NCI-H774 (cell line): ENCODE measurements around the gene IL10RB.
"Not testable (repeated sequence)": the region's sequence is repeated elsewhere in the genome, so short reads cannot be mapped to it uniquely, and the experiment has no call there.

ENCODE experiments used
- DNase-seq: peaks from one replicate; lab custom pipeline; 2025; lab: John Stamatoyannopoulos, UW

The IL10RB gene

DNA sequence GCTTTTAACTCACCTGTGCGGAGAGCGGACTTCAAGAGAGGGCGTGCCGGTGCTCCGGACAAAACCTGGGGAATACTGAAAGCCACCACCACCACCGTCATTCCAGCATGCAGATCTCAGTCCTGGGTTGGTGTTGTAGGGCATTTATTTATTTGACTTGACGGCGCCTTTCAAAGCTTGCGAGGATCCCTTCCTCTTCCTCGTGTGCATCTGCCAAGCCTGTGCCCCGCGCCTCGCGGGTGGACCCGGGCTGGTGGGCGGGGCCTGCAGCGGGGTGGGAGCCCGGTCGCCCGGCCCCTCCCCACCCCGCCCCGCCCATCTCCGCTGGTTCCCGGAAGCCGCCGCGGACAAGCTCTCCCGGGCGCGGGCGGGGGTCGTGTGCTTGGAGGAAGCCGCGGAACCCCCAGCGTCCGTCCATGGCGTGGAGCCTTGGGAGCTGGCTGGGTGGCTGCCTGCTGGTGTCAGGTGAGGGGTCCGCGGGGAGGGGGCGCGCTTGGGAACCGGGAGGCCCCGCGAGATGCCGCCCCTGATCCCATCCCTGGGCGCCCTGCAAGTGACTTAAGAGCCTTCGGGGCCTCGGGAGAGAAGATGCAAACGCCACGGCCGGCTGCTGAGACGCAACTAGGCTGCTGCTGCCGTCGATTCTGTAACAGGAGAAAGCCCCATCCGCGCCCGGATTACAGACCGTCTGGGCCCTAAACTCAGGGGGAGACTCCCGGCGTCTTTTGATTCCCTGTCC lies at the start of gene IL10RB:
Gene IL10RB, plus strand, starts transcription at position 318 of the 739 bp plus-strand sequence. Its CDS starts 99 bp downstream, at position 417.
- DNase-seq = peak; percentile 62

DNA sequence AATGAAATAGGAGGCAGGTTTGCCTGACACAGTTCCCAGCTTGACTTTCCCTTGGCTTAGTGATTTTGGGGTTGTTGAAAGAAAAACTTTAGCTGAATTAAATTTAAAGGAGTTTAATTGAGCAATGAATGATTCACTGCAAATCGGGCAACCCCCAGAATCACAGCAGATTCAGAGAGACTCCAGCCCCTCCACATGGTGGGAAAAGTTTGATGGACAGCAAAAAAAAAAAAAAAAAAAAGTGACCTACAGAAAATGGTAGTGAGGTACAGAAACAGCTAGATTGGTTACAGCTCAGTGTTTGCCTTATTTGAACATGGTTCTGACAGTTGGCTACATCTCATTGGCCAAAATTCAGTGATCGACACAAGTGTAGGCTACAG lies 49.0 kb upstream of the IL10RB start:
- no peak for DNase-seq

DNA sequence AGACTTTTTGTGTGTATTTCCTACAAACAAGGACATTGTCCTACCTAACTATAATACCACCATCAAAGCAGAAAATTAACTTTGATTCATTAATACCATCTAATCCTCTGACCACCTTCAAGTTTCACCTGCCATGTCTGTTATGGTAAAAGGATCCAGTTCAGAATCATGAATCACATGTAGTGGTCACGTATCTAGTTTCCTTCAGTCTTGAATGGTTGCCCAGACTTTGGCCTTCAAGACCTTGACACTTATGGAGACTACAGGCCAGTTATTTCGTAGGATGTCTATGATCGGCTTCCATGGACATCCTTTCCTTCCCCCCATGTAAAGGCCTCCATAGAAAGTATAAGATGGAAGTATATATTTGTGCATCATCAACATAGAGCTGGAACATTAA lies 46.9 kb upstream of the IL10RB start:
- DNase-seq = no peak

DNA sequence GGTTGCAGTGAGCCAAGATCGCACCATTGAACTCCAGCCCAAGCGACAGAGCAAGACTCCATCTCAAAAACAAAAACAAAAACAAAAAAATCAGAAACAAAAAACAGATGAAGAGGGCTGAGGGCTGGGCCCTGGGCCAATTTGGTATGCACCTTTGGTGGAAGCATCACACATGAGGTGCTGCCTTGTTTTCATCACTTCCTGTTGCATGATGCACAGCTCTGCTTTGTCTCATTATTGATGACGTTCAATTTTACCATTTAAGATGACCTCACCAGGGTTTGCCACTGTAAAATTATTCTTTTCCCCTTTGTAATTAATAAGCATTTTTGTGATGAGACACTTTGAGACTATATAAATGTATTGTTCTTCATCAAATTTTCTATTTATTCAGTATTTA lies 46.2 kb upstream of the IL10RB start:
- DNase-seq = no peak

DNA sequence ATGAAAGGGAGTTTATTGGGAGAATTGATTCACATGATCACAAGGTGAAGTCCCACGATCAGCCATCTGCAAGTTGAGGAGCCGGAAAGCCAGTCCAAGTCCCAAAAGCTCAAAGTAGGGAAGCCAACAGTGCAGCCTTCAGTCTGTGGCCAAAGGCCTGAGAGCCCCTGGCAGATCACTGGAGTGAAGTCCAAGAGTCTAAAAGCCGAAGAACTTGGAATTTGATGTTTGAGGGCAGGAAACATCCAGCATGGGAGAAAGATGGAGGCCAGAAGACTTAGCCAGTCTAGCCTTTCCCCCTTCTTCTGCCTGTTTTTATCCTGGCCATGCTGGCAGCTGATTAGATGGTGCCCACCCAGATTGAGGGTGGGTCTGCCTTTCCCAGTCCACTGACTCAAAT lies 40.8 kb upstream of the IL10RB start:
- not testable (repeated sequence) for DNase-seq

DNA sequence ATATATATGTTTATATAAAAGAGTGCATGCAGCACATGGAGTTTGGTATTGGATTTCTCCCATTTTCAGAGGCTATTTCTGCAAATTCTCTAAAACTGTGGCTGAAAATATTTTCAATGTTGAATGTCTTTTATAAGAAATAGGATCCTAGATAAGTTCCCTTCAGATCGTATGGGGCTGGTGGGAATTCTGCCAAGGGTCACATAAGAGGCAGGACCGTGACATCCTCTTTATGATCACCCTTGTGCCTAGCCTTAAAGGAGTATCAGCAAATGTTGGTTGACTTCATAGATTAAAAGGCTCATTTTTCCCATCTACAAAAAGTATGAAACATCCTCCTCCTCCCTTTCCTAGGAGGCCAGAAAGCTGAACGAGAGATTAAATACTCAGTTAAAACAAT lies 37.7 kb upstream of the IL10RB start:
- DNase-seq = no peak

DNA sequence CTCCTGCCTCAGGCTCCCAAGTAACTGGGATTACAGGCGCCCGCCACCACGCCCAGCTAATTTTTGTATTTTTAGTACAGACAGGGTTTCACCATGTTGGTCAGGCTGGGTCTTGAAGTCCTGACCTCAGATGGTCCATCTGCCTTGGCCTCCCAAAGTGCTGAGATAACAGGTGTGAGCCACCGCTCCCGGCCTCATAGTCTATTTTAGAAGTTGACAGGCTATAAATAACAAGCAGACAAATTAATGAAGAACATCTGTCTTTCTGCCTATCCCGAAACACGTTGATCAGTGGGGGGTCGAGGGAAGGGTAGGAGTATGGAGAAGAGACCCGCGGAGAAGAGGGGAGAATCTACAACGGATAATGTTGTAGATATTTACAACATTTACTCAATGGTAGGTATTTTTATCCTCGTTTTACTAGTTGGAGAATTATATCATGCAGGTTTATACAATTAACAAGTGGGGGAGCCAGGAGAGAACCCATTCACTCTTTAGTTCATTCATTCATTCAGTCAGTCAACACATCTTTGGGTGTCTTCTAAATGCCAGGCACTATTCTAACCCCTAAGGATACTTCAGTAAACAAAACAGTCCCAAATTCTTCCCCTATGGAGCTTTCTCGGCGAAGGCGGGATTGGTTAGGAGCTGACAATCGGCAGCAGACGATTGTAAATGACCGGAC lies 36.9 kb upstream of the IL10RB start:
- DNase-seq = no peak

DNA sequence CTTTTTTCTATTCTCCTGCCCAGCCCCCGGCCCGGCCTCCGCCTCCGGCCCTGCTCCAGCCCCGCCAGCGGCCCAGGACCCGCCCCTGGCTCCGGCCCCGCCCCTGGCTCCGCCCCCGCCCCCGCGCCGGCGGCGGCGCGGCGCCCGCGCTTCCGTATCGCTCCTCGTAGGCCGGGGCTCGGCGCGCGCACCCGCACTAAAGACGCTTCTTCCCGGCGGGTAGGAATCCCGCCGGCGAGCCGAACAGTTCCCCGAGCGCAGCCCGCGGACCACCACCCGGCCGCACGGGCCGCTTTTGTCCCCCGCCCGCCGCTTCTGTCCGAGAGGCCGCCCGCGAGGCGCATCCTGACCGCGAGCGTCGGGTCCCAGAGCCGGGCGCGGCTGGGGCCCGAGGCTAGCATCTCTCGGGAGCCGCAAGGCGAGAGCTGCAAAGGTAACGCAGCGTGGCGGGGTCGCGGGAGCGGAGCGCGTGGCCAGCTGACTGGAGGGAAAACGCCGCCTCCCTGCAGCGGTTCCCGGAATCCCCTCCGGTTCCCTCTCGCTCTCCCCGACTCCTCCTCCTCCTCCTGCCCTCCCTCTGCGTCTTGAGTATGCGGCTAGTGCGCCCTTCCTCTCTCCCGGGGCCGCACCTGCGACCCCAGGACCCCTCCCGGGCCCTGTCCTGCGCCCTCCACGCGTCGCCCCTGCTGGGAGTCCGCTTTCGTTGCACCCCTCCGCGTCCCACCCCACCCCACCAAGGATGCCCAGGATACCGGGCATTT lies 36.2 kb upstream of the IL10RB start, which contains the start of gene IFNAR2:
Gene IFNAR2, plus strand, starts transcription at position 155 of the 761 bp plus-strand sequence. CDS start 11,985 bp downstream, outside the sequence.
- DNase-seq = peak; percentile 54

DNA sequence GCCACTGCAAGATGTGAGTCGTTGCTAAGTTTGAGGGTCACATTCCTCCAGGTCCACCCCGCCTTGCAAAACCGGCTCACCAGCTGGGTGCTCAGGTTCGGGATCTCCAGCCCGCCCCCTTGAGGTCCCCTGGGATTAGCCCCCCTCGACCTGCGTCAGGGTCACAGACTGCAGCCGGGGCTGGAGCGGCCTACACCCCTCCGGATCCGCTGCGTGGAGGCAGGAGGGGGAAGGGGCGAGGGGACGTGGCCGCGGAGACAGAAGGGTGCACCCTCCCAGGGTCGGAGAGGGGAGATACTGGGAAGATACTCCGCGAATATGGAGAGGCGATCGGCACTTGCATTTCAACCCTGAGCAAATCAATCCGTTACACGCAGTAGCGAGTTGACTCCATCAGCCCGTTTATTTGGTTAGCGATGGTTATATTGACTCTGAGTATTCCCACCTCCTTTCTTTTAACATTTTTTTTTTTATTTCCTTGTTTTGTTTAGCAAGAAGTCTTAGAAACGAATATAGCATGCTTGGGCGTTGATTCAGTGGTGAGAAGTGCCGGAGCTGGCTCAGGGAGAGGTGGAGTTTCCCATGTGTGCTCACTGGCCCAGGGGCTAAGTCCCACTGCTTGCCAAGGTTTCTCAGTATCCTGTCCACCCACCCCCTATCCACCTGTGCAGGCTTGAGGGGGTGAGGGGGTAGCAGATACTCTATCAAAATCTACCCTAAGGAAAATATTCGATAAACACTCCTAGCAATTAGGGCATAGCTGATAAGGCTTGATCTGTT lies 35.4 kb upstream of the IL10RB start:
- DNase-seq = no peak

DNA sequence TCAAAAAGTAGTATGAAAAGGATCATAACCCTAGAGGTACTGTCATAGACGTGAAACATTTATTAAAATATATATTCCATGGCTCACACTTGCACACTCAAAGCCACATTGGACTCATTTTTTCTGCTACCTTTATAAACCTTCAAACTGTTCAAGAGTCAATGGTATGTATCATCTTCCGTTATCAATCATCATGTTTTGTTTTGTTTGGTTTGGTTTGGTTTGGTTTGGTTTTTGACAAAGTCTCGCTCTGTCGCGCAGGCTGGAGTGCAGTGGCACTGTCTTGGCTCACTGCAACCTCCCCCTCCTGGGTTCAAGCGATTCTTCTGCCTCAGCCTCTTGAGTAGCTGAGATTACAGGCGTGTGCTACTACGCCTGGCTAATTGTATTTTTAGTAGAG lies 34.6 kb upstream of the IL10RB start:
- DNase-seq = no peak

DNA sequence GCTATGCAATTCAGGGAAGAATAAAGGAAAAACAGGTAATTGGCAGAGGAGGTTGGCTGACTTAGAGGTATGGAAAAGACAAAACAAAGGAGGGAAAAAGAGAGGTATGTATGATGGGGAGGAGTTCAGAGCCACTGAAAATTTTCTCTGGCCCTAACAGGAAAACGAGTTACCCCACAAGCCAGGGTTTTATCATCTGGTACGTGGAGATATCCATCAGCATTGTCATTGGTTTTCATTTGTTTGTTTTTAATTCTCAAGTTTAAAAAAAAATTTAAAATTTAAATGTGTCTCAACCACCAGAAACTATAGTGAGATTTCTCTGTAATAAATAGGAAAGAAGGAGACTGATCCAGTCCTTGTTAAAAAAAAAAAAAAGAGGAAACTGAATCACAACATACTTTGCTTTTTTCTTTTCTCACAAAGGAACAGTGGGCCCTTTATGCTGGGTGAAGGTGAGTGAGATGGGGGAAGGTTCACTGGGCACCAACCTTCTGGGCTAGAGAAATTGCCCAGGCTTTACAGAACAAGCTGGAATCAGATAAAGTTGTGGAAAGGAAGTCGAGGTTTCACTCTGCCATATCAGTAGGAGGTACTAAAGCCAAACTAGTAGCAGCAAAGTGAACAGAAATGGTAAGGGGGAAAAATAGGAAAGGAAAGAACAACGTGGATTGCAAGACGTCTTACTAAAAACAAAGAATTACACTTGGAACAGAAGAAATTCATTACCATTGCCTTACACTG lies 33.7 kb upstream of the IL10RB start:
- DNase-seq = no peak

DNA sequence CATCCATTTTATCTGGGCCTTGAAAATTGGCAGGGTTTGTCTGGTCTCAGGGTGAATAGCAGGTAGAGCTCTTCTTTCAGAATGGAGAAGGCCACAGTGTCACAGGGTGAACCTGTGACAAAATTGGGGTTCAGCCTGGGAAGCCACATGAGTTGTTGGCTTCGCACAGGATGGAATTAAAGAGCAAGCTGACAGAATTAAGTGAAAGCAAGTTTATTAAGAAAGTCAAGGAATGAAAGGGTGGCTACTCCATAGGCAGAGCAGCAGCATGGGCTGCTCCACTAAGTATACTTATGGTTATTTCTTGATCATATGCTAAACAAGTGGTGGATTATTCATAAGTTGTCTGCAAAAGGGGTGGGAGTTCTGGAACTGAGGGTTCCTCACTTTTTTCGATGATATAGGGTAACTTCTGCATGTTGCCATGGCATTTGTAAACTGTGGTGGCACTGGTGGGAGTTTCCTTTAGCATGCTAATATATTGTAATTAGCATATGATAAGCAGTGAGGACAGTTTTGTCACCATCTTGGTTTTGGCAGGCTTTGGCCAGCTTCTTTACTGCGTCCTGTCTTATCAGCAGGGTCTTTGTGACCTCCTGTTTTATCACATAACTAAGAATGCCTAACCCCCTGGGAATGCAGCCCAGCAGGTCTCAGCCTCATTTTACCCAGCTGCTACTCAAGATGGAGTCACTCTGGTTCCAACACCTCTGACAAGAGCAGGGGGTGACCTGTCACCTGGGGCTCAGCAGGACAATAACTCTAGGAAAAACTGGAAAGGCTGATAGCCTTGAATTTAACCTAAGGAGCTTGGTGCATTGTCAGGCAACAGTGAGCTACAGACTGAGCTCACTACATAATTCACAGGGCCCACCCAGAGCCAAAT lies 31.3 kb upstream of the IL10RB start:
- no peak for DNase-seq

DNA sequence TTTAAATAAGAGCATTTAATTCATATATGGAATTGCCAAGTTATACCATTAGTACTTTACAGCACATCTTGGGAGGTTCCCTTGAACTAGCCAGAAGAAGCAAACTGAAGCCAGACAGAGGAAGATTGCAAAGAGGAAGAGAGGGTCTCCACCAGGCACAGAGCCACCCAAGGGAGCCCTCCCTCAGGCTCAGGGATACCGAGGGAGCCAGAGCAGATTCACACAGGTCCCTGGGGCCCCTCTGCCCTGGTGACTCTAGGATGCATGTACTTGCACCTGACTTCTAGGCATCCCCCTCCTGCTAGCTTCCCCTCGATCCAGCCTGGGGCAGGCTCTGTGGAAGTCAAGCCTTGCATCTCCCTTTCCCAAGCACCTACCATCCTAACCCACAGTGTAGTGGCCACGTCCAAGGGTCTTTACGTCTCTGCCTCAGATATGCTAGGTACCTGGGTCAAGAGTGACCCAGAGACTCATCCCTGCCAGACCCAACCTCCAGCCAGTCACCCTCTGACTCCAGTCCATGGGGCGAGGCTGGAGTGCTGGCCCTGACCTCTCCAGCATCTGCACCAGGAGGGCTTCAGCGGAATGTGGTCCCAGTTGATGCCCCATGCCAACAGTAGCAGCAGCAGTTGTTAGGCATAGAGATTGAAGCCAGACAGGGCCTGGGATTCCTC lies 30.0 kb upstream of the IL10RB start:
- DNase-seq = no peak

DNA sequence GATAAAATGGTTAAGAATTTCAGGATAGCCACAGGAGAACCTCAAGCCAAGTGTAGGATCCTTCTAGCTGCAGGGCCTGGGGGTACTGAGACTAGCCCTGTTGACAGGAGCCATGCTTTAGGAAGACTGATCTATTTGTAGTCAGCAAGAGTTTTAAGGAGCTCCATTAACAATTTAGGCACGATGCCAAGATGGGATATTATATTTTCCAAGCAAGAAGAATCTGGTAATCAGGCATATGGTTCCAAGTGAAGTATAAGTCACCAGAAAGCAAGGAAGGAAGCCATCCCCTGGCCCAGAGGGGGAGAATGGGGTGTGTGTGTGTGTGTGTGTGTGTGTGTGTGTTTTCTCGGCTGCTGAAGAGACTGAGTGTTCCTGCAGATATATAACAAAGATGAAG lies 29.4 kb upstream of the IL10RB start:
- no peak for DNase-seq

DNA sequence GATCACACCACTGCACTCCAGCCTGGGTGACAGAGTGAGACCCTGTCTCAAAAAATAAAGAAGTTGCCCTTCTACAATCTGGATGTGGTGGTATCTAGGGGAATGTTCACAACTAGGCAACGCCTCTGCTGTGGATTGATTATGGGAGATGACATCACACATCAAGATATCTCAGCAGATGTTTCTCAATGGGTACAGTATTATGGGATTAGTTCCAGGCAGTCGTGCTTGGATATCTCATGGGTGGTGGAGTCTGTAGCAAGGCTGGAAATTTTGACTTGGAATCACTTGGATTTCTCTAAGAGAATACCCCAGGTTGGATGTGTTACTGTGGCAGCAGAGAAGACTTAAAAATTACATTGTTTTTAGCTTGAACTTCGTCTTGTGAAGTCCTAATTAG lies 28.7 kb upstream of the IL10RB start:
- no peak for DNase-seq

DNA sequence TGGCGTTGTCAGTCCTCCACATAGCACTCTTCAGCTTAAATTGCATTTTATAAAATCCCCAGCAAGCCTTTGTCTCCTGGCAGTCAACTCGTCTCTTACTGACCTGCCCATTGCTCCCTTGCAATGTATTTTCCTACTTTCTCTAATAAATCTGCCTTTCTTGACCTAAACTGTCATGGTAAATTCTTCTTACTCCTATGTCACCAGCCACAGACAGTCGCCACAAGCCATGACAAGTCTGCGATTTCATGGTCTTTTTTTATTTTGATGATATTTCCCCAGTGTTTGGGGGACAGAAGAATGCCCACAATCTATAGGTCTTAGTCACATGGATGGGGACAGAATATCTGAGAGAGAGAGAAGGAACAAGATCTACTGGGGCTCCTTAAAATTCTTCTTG lies 28.0 kb upstream of the IL10RB start:
- no peak for DNase-seq

DNA sequence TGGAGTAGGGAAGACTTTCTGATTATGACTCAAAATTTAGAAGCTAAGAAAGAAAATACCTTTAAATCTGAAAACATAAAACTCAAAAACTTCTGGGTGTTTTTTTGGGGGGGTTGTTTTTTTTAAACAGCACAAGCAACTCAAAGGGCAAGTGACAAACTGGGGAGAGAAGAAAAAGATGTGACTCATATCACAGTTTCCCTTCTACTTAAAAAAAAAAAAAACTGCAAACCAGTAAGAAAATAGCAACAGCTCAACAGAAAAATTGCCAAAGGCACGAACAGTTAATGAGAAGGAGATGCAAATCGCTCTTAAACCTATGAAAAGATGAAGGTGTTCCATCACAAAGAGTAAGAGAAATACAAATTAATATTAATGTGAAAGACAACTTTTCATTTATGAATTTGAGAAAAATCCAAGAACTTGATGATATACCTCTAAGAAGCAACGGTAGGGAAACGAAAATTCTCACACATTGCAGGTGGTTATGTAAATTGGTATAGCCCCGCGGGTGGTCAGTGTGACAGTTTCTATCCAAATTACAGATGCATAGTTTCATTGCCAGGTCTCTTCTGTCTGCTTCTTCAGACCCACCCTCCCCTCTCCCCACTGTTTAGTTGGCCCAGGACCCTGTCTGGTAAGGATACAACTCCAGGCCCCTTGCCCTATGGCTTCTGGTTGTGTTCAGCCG lies 27.5 kb upstream of the IL10RB start:
- no peak for DNase-seq

DNA sequence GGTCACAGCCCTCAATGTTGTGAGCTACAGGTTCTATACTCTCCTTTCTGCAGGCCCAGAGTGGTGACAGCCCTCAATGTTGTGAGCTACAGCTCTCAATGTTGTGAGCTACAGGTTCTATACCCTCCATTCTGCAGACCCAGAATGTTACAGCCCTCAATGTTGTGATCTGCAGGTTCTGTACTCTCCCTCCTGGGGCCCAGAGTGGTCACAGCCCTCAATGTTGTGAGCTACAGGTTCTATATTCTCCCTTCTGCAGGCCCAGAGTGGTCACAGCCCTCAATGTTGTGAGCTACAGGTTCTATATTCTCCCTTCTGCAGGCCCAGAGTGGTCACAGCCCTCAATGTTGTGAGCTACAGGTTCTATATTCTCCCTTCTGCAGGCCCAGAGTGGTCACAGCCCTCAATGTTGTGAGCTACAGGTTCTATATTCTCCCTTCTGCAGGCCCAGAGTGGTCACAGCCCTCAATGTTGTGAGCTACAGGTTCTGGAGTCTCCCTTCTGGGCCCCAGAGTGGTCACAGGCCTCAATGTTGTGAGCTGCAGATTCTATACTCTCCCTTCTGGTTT lies 26.5 kb upstream of the IL10RB start:
- not testable (repeated sequence) for DNase-seq

DNA sequence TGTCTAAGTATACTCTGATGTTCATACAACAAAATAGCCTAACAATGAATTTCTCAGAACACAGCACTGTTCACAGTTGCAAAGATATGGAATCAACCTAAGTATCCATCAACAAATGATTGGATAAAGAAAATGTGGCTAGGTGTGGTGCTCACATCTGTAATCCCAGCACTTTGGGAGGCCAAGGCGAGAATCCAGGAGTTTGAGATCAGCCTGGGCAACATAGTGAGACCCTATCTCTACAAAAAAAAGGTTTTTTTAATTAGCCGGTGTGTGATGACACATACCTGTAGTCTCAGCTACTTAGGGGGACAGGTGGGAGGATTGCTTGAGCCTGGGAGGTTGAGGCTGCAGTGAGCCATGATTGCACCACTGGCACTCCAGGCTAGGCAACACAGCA lies 25.8 kb upstream of the IL10RB start:
- no peak for DNase-seq
